ENCODE results near the gene IRF8. TPM values are rescaled to one million over a fixed set of nuclear protein-coding genes. Genes with fewer than 3 reads are reported as not detected.

IRF8 gene
- total RNA-seq, 4 donors from 2014 or later: 1.5 to 3.1 (median 2.8) TPM

DNA sequence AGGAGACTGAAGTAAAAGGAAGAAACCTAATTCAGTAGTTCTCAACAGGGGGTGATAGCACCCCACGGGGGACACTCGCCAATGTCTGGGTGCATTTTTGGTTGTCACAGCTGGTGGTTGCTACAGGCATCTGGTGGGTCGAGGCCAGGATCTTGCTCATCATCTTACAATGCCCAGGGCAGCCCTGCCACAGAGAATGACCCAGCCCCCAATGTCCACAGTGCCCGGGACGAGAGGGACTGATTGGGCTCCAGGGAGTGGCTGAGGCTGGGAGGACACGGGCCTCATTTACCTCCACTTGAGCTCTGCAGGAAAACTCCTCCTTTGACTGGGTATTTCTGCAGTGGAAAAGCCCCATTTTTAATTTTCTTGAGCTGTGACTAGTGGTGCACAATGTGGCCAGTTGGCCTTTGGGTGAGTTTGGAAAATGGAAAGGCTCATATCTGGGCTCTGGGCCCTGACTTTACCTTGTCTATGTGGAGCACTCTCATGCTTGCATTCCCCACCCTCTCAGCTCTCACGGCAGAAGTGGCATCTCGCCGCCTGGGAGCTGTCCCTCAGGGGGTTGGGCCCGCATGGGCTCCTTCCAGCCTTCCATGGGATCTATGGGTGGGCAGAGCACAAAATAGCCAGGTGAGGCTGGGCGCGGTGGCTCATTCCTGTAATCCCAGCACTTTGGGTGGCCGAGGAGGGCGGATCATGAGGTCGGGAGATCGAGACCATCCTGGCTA is 37.7 kb upstream of the IRF8 start:
- DNase-seq: no peak
- in situ Hi-C loops (cut with MboI; ENCODE audit: low sequenced_read_pairs in 4 of 4): no loop called here
- intact Hi-C loops (cut with DNase I; ENCODE audit: low total_unique reads): no loop called here

DNA sequence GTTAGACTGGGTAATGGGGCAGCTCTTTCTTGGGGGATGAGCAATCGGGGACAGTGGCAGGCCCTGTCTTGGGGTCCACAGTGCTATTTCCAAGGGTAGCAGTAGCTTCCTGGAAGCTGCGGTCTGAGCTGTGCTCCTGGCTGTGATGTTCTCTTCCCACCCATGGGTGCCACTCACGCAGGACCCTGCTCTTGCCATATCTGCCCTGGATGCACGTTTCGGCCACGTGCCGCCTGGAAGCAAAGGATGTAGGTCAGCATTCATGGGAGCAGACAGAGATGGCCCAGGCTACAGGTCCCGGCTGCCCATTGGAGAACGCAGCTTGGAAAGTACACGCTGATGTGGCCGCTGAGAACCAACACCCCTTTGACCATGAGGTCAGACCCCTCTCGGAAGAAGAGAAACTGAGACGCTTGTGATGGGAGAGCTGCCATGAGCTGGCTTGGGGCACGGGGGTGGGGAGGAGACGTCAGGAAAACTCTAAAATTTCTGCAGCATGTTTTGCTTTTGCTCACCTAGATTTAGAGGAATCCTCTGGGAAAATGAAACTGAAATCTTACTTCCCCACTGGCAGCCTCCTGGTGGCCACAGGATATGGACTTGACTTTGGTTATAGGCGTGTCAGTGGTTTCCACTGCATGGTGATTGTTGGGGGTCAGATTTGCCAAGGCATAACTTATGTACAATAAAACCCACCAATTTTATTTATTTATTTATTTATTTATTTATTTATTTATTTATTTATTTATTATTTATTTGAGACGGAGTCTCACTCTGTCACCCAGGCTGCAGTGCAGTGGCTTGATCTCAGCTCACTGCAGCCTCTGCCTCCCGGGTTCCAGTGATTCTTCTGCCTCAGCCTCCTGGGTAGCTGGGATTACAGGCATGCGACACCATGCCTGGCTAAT is 36.2 kb upstream of the IRF8 start:
- Histone ChIP-seq H3K4me3 (no peak overlapping the region), H3K27me3 (peaks cover 0 to 7% (median 5%) of the 10 kb centered on the region in 3 donors), H3K4me1 (no peaks in the 10 kb centered on the region), H3K36me3 (no peaks in the 10 kb centered on the region), H3K27ac (no peak overlapping the region), H3K9me3 (no peaks in the 10 kb centered on the region)
- ATAC-seq: no peak
- intact Hi-C loops (cut with DNase I; ENCODE audit: low total_unique reads): no loop called here
- no peak for TF ChIP-seq POLR2A (IDR thresholded peaks at IDR 0.05)
- in situ Hi-C loops (cut with MboI; ENCODE audit: low sequenced_read_pairs in 4 of 4): no loop called here
- no peak for DNase-seq

More for the DNA sequence above, 37.7 kb upstream of the IRF8 start:
- no peak for TF ChIP-seq POLR2A (IDR thresholded peaks at IDR 0.05)
- TF ChIP-seq, protein P1, sequence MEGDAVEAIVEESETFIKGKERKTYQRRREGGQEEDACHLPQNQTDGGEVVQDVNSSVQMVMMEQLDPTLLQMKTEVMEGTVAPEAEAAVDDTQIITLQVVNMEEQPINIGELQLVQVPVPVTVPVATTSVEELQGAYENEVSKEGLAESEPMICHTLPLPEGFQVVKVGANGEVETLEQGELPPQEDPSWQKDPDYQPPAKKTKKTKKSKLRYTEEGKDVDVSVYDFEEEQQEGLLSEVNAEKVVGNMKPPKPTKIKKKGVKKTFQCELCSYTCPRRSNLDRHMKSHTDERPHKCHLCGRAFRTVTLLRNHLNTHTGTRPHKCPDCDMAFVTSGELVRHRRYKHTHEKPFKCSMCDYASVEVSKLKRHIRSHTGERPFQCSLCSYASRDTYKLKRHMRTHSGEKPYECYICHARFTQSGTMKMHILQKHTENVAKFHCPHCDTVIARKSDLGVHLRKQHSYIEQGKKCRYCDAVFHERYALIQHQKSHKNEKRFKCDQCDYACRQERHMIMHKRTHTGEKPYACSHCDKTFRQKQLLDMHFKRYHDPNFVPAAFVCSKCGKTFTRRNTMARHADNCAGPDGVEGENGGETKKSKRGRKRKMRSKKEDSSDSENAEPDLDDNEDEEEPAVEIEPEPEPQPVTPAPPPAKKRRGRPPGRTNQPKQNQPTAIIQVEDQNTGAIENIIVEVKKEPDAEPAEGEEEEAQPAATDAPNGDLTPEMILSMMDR (IDR thresholded peaks at IDR 0.05 in 4 of 5, conservative IDR thresholded peaks at IDR 0.05 in 1 of 5): no peak
- Histone ChIP-seq H3K4me1 (no peaks in the 10 kb centered on the region), H3K27me3 (peaks cover 0 to 7% (median 5%) of the 10 kb centered on the region in 3 donors), H3K4me3 (no peak overlapping the region), H3K36me3 (no peaks in the 10 kb centered on the region), H3K9me3 (no peaks in the 10 kb centered on the region), H3K27ac (no peak overlapping the region)
- no peak for ATAC-seq

DNA sequence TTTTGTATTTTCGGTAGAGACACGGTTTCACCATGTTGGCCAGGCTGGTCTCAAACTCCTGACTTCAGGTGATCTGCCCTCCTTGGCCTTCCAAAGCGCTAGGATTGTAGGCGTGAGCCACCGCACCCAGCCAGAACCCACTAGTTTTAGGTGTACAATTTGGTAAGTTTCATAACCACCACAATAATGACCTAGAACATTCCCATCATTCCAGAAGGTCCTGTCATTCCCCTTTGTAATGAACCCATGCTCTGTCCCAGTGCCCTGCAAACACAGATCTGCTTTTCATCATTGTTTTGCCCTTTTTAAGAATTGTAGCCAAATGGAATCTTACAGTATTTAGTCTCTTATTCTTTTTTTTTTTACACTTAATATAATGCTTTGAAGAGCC is 35.6 kb upstream of the IRF8 start:
- Histone ChIP-seq H3K27ac (no peak overlapping the region), H3K9me3 (no peaks in the 10 kb centered on the region), H3K4me3 (no peak overlapping the region), H3K36me3 (no peaks in the 10 kb centered on the region), H3K27me3 (peaks cover 0 to 5% (median 5%) of the 10 kb centered on the region in 3 donors), H3K4me1 (no peaks in the 10 kb centered on the region)
- DNase-seq (no peak), ATAC-seq (no peak)
- intact Hi-C loops (cut with DNase I; ENCODE audit: low total_unique reads) (no loop called here), in situ Hi-C loops (cut with MboI; ENCODE audit: low sequenced_read_pairs in 4 of 4) (no loop called here)
- TF ChIP-seq POLR2A (IDR thresholded peaks at IDR 0.05): no peak
- TF ChIP-seq, protein P1 (IDR thresholded peaks at IDR 0.05 in 4 of 5, conservative IDR thresholded peaks at IDR 0.05 in 1 of 5): no peak

DNA sequence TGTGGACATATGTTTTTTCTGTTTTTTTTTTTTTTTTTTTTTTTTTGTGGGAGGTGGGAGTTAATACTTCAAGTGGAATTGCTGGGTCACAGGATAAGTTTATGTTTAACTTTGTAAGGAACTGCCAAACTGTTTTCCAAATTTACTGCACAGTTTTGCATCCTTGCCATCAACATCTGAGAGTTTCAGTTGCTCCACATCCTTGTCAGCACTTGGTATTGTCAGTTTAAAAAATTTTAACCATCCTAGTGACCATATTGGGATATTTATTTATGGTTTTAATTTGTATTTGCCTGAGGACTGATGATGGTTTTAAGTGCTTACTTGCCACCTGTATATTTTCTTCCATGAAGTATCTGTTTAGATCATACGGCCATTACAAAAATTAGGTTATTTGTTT is 34.0 kb upstream of the IRF8 start:
- ATAC-seq (no peak), DNase-seq (no peak)
- Histone ChIP-seq H3K27ac (no peak overlapping the region), H3K4me1 (no peaks in the 10 kb centered on the region), H3K27me3 (peaks cover 0 to 3% (median 0%) of the 10 kb centered on the region in 3 donors), H3K36me3 (no peaks in the 10 kb centered on the region), H3K9me3 (no peaks in the 10 kb centered on the region), H3K4me3 (no peak overlapping the region)
- TF ChIP-seq, protein P1 (IDR thresholded peaks at IDR 0.05 in 4 of 5, conservative IDR thresholded peaks at IDR 0.05 in 1 of 5): no peak
- no peak for TF ChIP-seq POLR2A (IDR thresholded peaks at IDR 0.05)
- in situ Hi-C loops (cut with MboI; ENCODE audit: low sequenced_read_pairs in 4 of 4): no loop called here
- intact Hi-C loops (cut with DNase I; ENCODE audit: low total_unique reads): no loop called here

DNA sequence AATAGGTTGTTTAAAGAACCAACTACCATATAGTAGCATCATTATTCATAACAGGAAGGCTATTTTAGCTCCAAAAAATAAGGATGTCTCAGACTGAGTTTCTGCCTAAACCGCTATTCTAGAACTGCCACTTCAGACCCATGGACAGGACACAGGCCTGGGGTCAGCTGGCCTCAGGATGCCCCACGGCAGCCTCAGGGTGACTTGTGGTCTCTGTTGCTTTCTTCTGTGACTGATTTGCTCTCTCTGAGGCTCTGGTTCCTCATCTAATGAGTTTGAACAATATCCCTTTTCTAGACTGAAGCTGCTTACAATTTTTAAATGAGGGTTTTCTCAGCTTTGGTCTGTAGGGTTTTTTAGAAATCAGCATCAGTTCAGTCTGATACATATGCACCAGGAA is 31.8 kb upstream of the IRF8 start:
- in situ Hi-C loops (cut with MboI; ENCODE audit: low sequenced_read_pairs in 4 of 4): no loop called here
- H3K9me3 ChIP-seq: no peaks in the 10 kb centered on the region
- ATAC-seq: no peak
- DNase-seq: no peak
- intact Hi-C loops (cut with DNase I; ENCODE audit: low total_unique reads): no loop called here
- no peaks in the 10 kb centered on the region for H3K4me1 ChIP-seq
- no peak overlapping the region for H3K27ac ChIP-seq
- TF ChIP-seq, protein P1 (IDR thresholded peaks at IDR 0.05 in 4 of 5, conservative IDR thresholded peaks at IDR 0.05 in 1 of 5): no peak
- TF ChIP-seq POLR2A (IDR thresholded peaks at IDR 0.05): no peak
- peaks cover 0 to 3% (median 0%) of the 10 kb centered on the region in 3 donors for H3K27me3 ChIP-seq
- no peak overlapping the region for H3K4me3 ChIP-seq
- no peaks in the 10 kb centered on the region for H3K36me3 ChIP-seq

Measured in gastrocnemius medialis (tissue), 4 donors.